ENCODE results near the gene LDLRAD3.

The LDLRAD3 gene

DNA sequence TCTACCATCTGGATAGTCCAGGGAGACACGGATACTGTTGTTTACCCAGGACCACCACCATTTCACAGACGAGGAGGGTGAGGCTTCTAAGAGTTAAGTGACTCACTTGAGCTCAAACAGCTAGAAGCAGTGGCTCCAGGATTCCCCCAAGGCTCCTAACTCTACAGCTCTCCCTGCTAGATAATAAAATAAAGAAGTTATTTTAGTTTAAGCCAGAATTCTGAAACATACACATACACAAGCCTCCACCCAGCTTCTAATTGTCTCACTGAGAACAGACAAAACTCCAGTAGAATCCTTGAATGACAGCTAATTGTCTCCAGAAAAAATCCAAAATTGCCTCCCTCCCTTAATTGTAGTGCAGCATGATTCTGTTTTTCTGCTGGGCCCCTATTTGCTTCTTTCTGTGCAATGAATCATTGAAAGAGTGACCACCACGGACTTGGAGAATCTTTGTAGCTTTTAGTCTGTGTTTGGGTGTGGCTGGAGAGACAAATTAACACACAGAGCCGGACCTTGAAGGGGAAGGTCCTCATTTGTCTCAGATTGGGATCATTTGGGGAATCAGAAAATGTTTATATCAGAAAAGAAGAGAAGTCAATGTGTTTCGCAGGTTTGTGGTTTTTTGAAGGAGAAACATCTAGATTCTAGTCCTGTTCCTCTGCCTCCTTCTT, 280.5 kb downstream of the LDLRAD3 start:
- DNase-seq, result no peak

- DNase-seq, result no peak
These were observed 283.2 kb downstream of the LDLRAD3 start for GRCh38 chr11:36227044-36227443.

DNA sequence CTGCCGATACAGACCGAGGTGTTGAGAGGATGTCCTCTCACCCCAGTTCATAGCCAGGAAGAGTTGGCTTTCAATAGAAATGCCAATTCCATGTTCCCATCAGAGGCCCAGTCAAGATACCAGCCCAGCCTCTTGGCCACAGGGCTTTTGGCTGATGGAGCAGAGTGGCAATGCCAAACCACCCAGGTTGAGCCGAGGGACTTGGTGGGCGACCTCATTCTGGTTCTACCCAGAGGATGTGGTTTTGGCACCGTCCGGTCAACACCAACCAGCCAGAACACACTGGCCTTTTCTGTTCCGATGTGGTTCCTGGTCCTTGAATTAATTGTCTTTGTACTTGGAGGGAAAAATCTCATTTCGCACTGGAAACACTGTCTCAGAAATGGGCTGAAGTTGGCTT, 284.8 kb downstream of the LDLRAD3 start:
- no peak for DNase-seq

- no peak for DNase-seq
These were observed 285.3 kb downstream of the LDLRAD3 start for GRCh38 chr11:36229091-36229705.

DNA sequence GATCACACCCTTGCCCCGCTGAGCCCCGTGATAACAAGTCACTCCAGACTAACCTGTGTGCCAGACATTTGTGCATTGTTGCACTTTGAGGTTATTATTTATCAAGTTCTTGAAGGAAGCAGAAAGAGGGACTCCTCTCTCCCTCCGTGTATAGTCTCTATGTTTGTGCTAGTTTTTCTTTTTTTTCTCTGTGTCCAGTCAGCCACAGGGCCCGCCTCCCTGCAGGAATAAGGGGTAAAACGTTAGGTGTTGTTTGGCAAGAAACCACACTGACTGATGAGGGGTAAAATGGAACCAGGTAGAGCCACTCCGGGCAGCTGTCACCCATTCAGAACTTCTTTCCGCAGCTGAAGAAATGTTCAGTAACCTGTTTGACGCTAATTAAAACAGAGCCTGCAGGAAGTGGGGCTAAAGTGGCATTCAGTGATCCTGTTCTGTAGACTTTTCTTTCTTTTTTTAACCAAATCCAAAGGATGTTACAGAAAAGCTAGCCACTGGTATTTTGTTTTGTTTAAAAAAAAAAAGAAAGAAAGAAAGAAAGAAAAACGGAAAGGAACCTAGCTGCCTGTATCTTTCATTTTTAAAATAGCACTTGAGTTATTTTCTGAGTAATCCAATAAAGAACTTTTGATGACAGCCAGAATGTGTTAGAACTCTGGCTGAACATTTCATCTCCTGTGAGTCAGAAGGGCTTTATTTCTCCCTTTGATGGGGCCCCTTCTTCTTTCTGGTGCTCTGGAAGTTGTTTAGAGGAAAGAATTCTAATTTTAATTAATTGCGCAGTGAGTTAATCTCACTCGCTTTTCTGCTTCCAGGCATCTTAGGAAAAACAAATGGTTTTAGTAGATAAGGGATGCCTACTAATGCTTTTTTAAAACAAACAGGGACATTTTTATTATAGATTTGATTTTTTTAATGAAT, 287.2 kb downstream of the LDLRAD3 start:
- DNase-seq, result no peak

DNA sequence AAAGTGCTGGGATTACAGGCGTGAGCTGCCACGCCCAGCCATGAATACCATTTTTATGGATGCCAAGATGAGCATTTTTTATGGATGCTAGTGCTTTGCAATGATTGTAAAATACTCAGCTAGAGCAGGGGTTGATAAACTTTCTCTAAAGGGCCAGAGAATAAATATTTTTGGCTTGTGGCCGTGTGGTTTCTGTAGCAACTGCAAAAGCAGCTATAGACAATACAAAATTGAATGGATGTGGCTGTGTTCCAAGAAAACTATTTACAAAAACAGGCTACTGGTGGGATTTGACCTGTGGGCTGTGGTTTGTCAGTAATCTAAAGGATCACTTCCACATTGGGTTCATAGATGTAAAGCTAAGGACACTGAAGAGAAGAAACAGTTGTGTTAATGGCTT, 289.3 kb downstream of the LDLRAD3 start:
- DNase-seq, result no peak

GRCh38 chr11:36234825-36235224, 291.0 kb downstream of the LDLRAD3 start:
- DNase-seq, result no peak

DNA sequence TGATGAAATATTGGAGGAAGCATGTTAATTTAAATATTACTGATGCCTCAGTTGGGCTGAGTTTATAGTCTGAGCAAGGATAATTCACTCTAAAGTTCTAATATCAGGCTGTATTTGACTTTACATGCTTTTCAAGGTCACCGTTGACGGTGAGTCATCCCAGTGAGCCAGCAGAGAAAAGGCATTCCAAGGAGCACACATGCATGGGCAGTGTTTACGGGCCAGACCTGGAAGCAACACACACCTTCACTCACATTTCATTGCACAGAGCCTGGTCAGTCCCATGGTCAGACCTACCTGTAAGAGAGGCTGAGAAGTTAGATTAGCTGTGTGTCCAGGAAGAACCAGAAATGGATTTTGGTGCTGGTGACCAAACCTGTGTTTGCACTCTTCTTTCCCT, 291.9 kb downstream of the LDLRAD3 start:
- no peak for DNase-seq

DNA sequence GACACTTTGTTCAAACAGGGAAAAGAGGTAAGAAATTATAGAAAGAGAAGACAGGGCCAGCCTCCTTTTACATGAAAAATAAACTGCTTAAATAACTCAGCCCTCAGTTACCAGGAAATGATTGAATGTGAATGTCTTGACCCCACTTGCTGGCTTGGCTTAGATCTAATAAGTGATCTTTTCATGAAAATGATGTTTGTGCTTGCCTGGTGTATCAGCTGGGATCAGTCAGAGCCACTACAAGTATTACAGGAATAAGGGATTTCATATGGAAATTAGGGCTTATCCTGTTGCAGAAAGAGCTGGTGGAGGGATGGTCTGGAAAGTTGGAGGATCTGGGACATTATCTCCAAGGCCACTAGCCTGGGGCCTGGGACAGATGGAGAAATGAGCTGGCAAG, 293.5 kb downstream of the LDLRAD3 start:
- no peak for DNase-seq

DNA sequence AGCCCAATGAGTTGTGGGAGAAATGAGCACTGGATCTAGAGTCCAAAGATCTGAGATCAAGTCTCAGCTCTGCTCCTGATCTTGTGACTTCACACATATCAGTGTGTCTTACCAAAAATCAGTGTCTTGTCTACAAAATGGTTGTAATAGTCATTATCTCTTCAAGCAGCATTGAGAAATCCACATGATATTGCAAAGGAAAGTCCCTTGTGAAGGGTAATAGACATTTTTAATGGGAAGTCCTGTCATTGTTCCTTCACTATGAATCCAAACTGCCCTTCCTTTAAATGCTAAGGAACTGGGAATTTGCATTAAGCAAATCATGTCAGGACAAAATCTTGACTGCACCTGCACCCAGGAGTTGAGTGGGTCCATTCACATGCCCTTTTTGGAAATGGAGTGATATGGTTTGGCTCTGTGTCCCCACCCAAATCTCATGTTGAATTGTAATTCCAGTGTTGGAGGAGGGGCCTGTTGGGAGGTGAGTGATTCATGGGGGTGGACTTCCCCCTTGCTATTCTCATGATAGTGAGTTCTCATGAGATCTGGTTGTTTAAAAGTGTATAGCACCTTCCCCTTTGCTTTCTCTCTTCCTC, 294.3 kb downstream of the LDLRAD3 start:
- DNase-seq, result no peak

- no peak for DNase-seq
These were observed 295.0 kb downstream of the LDLRAD3 start for GRCh38 chr11:36238881-36239280.

GRCh38 chr11:36239636-36240035, 295.8 kb downstream of the LDLRAD3 start:
- DNase-seq, result no peak

GRCh38 chr11:36240173-36240572, 296.3 kb downstream of the LDLRAD3 start:
- no peak for DNase-seq

DNA sequence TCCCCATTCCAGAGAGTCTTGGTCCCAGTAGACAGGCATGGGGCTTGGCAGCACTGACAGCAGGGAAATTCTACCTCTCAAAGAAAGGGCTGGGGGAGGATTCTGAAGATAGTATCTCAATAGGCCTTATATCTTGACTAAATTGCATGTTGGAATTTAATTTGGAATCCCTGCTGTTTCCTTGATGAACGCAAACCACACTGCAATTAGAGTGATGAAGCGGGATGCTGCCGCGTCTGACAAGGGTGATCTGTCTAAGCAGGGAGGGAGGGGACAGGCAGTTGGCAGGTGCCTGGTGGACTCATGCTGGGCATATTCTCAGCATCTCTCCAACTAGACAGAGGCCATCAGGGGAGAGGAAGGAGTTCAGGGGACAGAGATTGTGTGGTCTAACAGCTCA, 296.9 kb downstream of the LDLRAD3 start:
- DNase-seq, result no peak

GRCh38 chr11:36241497-36241896, 297.6 kb downstream of the LDLRAD3 start:
- no peak for DNase-seq

GRCh38 chr11:36243641-36244040, 299.8 kb downstream of the LDLRAD3 start:
- DNase-seq, result no peak

DNA sequence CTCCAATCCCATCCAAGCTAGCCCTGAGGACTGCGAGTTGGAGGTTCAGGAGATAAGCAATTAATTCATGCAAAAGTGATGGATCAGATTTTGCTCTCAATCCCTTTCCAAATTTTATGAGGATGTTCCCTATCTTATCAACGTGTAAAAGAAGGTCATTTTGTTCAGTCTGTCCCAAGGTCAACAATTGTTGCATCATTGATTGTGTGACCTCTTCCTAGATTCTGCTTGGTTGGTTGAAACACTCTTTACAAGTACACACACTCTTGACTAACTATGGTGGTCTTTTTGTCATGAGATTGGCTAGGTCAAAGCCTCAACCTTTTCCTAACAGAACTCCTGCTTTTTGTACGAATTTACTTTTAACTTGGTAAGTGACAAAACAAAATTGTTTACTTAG, 303.6 kb downstream of the LDLRAD3 start:
- DNase-seq, result no peak

DNA sequence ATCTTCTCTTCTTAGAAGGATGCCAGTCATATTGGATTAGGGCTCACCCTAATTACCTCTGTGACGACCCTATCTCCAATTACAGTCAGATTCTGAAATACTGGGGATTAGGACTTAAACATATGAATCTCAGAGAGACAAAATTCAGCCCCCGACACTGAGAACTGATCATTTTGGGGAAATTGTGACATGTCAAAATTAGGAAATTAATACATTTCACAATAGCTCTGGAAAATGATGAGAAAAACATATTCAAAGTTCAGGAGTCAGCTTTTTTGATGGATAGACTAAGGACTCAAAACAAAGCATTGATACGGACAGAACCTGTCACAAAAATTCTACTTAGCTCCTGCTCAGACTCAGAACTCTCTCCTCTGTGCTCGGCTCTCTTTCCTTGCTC, 304.6 kb downstream of the LDLRAD3 start:
- DNase-seq, result no peak

GRCh38 chr11:36249246-36249645, 305.4 kb downstream of the LDLRAD3 start:
- no peak for DNase-seq

DNA sequence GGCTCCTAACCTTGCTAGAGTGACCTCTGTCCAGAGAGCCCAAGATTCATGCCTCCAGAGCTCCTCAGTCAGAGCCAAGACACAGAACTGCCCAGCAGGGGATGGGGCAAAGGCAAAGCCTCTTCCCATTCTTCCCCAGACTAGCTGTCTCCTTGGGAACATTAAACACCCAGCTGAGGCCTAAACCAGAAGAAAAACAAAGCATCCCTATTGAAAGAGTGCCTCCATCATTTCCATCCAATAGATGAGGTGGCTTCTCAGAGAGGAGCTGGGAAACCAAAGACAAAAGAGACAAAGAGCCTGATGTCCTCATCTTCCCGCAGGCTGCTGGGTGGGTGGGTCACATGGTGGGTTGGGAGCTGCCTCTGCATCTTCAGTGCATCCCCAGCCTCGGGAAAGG, 308.0 kb downstream of the LDLRAD3 start:
- no peak for DNase-seq

DNA sequence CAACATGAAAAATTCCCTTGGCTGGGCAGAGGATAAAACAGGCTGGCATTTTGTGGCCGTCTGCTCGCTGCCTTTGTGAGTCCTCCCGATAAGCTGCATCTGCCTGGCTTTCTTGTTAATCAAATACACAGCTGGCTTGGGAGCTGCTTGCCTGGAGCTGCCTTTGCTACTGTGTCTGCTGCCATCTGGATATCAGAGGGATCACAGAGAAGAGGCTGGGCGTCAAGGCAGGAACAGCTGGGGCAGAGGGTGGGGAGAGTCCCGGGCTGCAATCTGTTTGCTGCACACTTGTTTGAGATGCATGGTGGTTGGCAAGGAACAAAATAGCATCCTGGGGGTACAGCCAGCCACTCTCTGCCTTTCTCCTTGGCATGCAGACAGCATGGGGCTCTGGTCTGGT, 309.4 kb downstream of the LDLRAD3 start:
- no peak for DNase-seq

GRCh38 chr11:36254713-36255112, 310.9 kb downstream of the LDLRAD3 start:
- no peak for DNase-seq

GRCh38 chr11:36257351-36257750, 313.5 kb downstream of the LDLRAD3 start:
- no peak for DNase-seq
